Peyer's patch (tissue), 4 donors: ENCODE measurements around the gene EIF3D. TPM values are rescaled to one million over a fixed set of nuclear protein-coding genes. Genes with fewer than 3 reads are reported as not detected.
"Not testable (repeated sequence)": the region's sequence is repeated elsewhere in the genome, so short reads cannot be mapped to it uniquely, and the experiment has no call there.

Experiments
- DNase-seq, 3 donors: peaks; one replicate each; pipeline ENCODE4 v3.0.0-alpha.2; 2017 to 2019
- H3K27ac ChIP-seq, 4 donors: fragments of 200-600 bp; sonication (generic); one replicate each; pipeline ENCODE4 v1.5.1; 2016 to 2019
- H3K27me3 ChIP-seq, 2 donors: fragments of 200-600 bp; sonication (generic); one replicate each; pipeline ENCODE4 v1.5.1; 2019
- H3K36me3 ChIP-seq, 3 donors: fragments of 200-600 bp; sonication (generic); one replicate each; pipeline ENCODE4 v1.5.1; 2016 to 2019
- H3K4me1 ChIP-seq, 4 donors: fragments of 200-600 bp; sonication (generic); one replicate each; pipeline ENCODE4 v1.5.1; 2016 to 2019
- H3K4me3 ChIP-seq, 4 donors: fragments of 200-600 bp; sonication (generic); 1 replicate in 3 of 4; 2 replicates in 1 of 4; pipeline ENCODE4 v1.5.1; 2016 to 2019; ENCODE audit warnings: mild to moderate bottlenecking in 1 of 4
- H3K9me3 ChIP-seq, 4 donors: fragments of 200-600 bp; sonication (generic); one replicate each; pipeline ENCODE4 v1.5.1; 2016 to 2019; ENCODE audit warnings: mild to moderate bottlenecking in 1 of 4
- POLR2A ChIP-seq, 2 donors: fragments of 450-650 bp; IDR thresholded peaks; one replicate each; pipeline ENCODE4 v1.5.1; 2017; ENCODE audit warnings: antibody characterized with exemption in 2 of 2, mild to moderate bottlenecking in 2 of 2, moderate library complexity in 2 of 2
- total RNA-seq, 4 donors: library from RNA; depleted of rRNA; stranded (reverse); fragments of >200 nt; gene quantifications; one replicate each; pipeline ENCODE4 v1.1.0, GENCODE V29; 2016
- TF ChIP-seq, protein P1 (sequence below), 6 experiments: fragments of 450-650 bp in 4 of 6; fragments of 200-600 bp in 2 of 6; sonication (generic) in 1 of 6; IDR thresholded peaks; one replicate each; pipeline ENCODE4 v1.5.1; 2017 to 2019; ENCODE audit warnings: antibody characterized with exemption in 6 of 6, mild to moderate bottlenecking in 3 of 6, moderate library complexity in 1 of 6

EIF3D gene
- total RNA-seq, 4 donors from 2014 or later: 135 to 197 (median 167) TPM

DNA sequence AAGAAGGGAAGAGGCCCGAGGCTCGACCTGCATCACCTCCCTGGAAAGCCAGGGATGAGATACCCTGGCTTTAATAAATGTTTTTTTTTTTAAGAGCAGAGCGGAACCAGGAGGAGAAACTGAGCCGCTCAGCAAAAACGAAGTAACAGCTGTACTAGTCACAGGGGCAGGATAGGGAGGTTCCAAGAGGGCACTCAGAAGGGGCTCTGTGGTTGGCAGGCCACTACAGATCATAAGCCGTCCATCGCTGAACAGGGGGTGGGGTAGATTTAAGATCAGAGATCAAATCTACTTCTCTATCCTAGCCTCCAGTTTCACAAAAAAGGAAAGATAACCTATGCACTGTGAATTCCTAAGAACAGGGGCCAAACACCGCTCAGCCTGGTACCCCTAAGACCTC, 625 bp downstream of the EIF3D start:
- Histone ChIP-seq H3K4me3 (peak overlapping the region; percentile 64 to 71 (median 70)), H3K36me3 (peaks cover 0 to 38% (median 0%) of the 10 kb centered on the region in 3 donors), H3K27ac (peak overlapping the region; percentile 90 to 94 (median 92)), H3K27me3 (no peaks in the 10 kb centered on the region), H3K9me3 (no peaks in the 10 kb centered on the region), H3K4me1 (peaks cover 0 to 11% (median 5%) of the 10 kb centered on the region in 4 donors)
- no peak for DNase-seq
- no peak for TF ChIP-seq POLR2A (IDR thresholded peaks at IDR 0.05)
- TF ChIP-seq, protein P1, sequence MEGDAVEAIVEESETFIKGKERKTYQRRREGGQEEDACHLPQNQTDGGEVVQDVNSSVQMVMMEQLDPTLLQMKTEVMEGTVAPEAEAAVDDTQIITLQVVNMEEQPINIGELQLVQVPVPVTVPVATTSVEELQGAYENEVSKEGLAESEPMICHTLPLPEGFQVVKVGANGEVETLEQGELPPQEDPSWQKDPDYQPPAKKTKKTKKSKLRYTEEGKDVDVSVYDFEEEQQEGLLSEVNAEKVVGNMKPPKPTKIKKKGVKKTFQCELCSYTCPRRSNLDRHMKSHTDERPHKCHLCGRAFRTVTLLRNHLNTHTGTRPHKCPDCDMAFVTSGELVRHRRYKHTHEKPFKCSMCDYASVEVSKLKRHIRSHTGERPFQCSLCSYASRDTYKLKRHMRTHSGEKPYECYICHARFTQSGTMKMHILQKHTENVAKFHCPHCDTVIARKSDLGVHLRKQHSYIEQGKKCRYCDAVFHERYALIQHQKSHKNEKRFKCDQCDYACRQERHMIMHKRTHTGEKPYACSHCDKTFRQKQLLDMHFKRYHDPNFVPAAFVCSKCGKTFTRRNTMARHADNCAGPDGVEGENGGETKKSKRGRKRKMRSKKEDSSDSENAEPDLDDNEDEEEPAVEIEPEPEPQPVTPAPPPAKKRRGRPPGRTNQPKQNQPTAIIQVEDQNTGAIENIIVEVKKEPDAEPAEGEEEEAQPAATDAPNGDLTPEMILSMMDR (IDR thresholded peaks at IDR 0.05): no peak

DNA sequence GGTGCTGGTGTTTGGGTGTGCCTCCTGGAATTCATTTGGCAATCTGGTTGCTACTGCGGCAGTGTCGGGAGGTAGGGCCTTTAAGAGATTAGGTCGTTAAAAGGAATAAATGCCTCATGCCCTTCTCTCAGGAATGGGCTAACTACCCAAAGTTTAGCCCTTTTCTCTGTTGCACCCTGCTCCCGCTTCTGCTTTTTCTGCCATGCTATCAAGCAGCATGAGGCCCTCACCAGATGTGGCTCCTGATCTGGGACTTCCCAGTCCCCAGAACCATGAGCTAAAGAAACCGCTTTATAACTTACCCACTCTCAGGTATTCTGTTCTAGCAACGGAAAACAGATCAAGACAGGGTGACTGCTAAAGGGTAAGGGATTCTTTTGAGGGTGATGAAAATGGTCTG, 6.3 kb downstream of the EIF3D start:
- Histone ChIP-seq H3K9me3 (no peaks in the 10 kb centered on the region), H3K27ac (no peak overlapping the region), H3K36me3 (peaks cover 0 to 95% (median 0%) of the 10 kb centered on the region in 3 donors), H3K27me3 (no peaks in the 10 kb centered on the region), H3K4me1 (peaks cover 0 to 5% (median under 1%) of the 10 kb centered on the region in 4 donors), H3K4me3 (no peak overlapping the region)
- DNase-seq: no peak
- TF ChIP-seq, protein P1 (IDR thresholded peaks at IDR 0.05): no peak
- no peak for TF ChIP-seq POLR2A (IDR thresholded peaks at IDR 0.05)

DNA sequence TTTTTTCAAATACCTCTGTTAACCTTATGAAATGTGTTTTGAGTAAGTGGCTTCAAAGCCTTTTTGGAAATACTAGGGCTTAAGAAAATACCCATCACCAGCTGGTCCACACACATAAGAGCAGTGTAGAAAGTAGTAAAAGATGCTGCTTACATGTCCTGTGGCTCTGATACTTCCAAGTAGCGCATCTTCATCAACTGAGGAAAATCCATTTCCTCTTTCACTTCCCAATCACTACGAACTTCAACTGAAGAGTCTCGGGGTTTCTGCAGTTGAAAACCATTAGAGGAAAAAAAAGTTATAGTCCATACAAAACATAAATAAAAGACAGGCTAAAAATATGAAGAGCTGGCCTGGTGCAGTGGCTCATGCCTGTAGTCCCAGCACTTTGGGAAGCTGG, 8.5 kb downstream of the EIF3D start:
- TF ChIP-seq, protein P1 (IDR thresholded peaks at IDR 0.05): no peak
- no peak for TF ChIP-seq POLR2A (IDR thresholded peaks at IDR 0.05)
- Histone ChIP-seq H3K36me3 (peaks cover 0 to 100% (median 2%) of the 10 kb centered on the region in 3 donors), H3K4me1 (no peaks in the 10 kb centered on the region), H3K4me3 (no peak overlapping the region), H3K27me3 (no peaks in the 10 kb centered on the region), H3K9me3 (no peaks in the 10 kb centered on the region), H3K27ac (no peak overlapping the region)
- no peak for DNase-seq

DNA sequence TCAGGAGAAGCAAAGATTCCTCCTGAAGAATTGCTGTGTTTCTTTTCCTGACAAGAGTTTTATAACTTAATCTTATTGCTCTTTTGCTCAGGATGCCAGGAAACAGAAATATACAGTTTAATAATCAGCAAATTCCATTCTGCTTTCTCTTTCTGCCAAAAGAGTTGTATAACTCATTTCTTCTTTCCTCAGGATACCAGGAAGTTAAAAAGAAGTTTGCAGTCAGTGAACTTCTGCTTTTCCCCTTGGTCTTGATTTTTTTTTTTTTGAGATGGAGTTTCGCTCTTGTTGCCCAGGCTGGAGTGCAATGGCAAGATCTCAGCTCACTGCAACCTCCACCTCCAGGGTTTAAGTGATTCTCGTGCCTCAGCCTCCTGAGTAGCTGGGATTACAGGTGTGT, 9.1 kb downstream of the EIF3D start:
- H3K4me1 ChIP-seq, H3K27ac ChIP-seq: not testable (repeated sequence)
- peaks cover 0 to 100% (median 2%) of the 10 kb centered on the region in 3 donors for H3K36me3 ChIP-seq

DNA sequence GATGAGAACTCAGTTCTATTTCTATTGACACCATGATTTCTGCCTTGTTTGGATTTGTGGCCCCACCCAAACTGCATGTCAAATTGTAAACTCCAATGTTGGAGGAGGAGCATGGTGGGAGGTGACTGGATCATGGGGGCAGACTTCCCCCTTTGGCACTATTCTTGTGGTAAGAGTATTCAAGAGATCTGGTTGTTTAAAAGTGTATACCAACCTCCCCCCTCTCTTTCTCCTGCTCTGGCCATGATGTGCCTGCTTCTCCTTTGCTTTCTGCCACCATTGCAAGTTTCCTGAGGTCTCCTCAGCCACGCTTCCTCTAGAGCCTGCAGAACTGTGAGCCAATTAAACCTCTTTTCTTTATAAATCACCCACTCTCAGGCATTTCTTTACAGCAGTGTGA, 14.2 kb downstream of the EIF3D start:
- no peak for DNase-seq
- TF ChIP-seq POLR2A (IDR thresholded peaks at IDR 0.05): no peak
- TF ChIP-seq, protein P1 (IDR thresholded peaks at IDR 0.05): no peak
- H3K27ac ChIP-seq: no peak overlapping the region
- no peaks in the 10 kb centered on the region for H3K4me1 ChIP-seq
- H3K9me3 ChIP-seq: no peaks in the 10 kb centered on the region
- H3K4me3 ChIP-seq: no peak overlapping the region
- no peaks in the 10 kb centered on the region for H3K27me3 ChIP-seq
- H3K36me3 ChIP-seq: peaks cover 0 to 93% (median 2%) of the 10 kb centered on the region in 3 donors

More for the DNA sequence above, 9.1 kb downstream of the EIF3D start:
- not testable (repeated sequence) for DNase-seq, H3K27me3 ChIP-seq, H3K9me3 ChIP-seq, H3K4me3 ChIP-seq

DNA sequence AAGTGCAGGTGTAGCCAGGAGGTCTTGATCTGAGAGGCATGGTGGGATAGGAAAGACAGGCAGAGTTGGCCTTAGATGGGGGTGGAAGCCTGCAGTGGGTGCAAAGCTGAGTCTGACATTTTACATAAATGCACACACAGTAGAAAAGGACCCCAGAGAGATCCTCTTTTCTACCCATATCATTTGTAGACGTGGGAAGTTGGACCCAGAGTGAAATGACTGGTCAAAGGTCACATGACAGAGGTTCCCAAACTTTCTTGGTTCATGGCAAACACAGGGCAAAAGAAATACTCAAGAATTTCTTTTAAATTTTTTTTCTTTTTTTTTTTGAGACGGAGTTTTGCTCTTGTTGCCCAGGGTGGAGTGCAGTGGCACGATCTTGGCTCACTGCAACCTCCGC, 16.0 kb downstream of the EIF3D start:
- Histone ChIP-seq H3K27me3 (no peaks in the 10 kb centered on the region), H3K36me3 (peaks cover 0 to 75% (median 2%) of the 10 kb centered on the region in 3 donors), H3K27ac (no peak overlapping the region), H3K4me3 (no peak overlapping the region), H3K9me3 (no peaks in the 10 kb centered on the region), H3K4me1 (no peaks in the 10 kb centered on the region)
- no peak for TF ChIP-seq POLR2A (IDR thresholded peaks at IDR 0.05)
- TF ChIP-seq, protein P1 (IDR thresholded peaks at IDR 0.05): no peak
- no peak for DNase-seq
